HG02870 (cell line): ENCODE data around the gene ZCCHC9.
"Not testable (repeated sequence)": the region's sequence is repeated elsewhere in the genome, so short reads cannot be mapped to it uniquely, and the experiment has no call there.

Source experiments
- ATAC-seq: cut with Tn5 transposase; IDR thresholded peaks from one replicate; pipeline ENCODE4 v1.9.1; 2021; ENCODE audit warnings: mild to moderate bottlenecking, moderate library complexity; ENCODE audit not compliant: unreplicated experiment

The ZCCHC9 gene

GRCh38 chr5:81303563-81303962 is 2.2 kb downstream of the ZCCHC9 start:
- no peak for ATAC-seq

GRCh38 chr5:81305785-81306184 is 4.4 kb downstream of the ZCCHC9 start:
- ATAC-seq, result no peak

GRCh38 chr5:81308836-81309235 is 7.4 kb downstream of the ZCCHC9 start:
- no peak for ATAC-seq

- ATAC-seq, result no peak
Measured at GRCh38 chr5:81310402-81311063, 9.1 kb downstream of the ZCCHC9 start.

- no peak for ATAC-seq
Measured at GRCh38 chr5:81313278-81313677, 11.9 kb downstream of the ZCCHC9 start.

- ATAC-seq, result no peak
Measured at GRCh38 chr5:81313686-81314085, 12.3 kb downstream of the ZCCHC9 start.

GRCh38 chr5:81314581-81314980 is 13.2 kb downstream of the ZCCHC9 start:
- no peak for ATAC-seq

- no peak for ATAC-seq
Measured at GRCh38 chr5:81315336-81315735, 13.9 kb downstream of the ZCCHC9 start.

GRCh38 chr5:81315830-81316229 is 14.4 kb downstream of the ZCCHC9 start:
- no peak for ATAC-seq

GRCh38 chr5:81316571-81316970 is 15.2 kb downstream of the ZCCHC9 start:
- no peak for ATAC-seq

- ATAC-seq, result no peak
Measured at GRCh38 chr5:81317536-81317935, 16.1 kb downstream of the ZCCHC9 start.

- no peak for ATAC-seq
Measured at GRCh38 chr5:81326554-81326953, 25.2 kb downstream of the ZCCHC9 start.

GRCh38 chr5:81334304-81335061 is 33.1 kb downstream of the ZCCHC9 start:
- ATAC-seq, result no peak

- ATAC-seq, result no peak
Measured at GRCh38 chr5:81335946-81336345, 34.6 kb downstream of the ZCCHC9 start.

GRCh38 chr5:81336556-81336955 is 35.2 kb downstream of the ZCCHC9 start:
- ATAC-seq, result no peak

GRCh38 chr5:81337803-81338202 is 36.4 kb downstream of the ZCCHC9 start:
- no peak for ATAC-seq

GRCh38 chr5:81338213-81338612 is 36.8 kb downstream of the ZCCHC9 start:
- ATAC-seq, result not testable (repeated sequence)

- no peak for ATAC-seq
Measured at GRCh38 chr5:81344736-81345135, 43.3 kb downstream of the ZCCHC9 start.

GRCh38 chr5:81345411-81346003 is 44.1 kb downstream of the ZCCHC9 start:
- no peak for ATAC-seq

GRCh38 chr5:81349161-81349560 is 47.8 kb downstream of the ZCCHC9 start:
- no peak for ATAC-seq

GRCh38 chr5:81350507-81350906 is 49.1 kb downstream of the ZCCHC9 start:
- no peak for ATAC-seq

GRCh38 chr5:81353189-81353588 is 51.8 kb downstream of the ZCCHC9 start:
- ATAC-seq, result no peak
